ENCODE data around the gene PRELID2.
"Not testable (repeated sequence)": the region's sequence is repeated elsewhere in the genome, so short reads cannot be mapped to it uniquely, and the experiment has no call there.

PRELID2 gene

GRCh38 chr5:145834917-145835847 is at the start of gene PRELID2:
PRELID2 (minus strand) TSS chr5:145835342; CDS start chr5:145835251, 91 bp downstream.
- TF ChIP-seq Cebpa-rat (IDR thresholded peaks at IDR 0.05) = no peak
- Histone ChIP-seq H3K9ac (peak within 1 kb of the TSS; percentile 72 to 86 (median 80)), H3K4me3 (peak within 1 kb of the TSS; percentile 68 to 80 (median 74)), H3K4me1 (peaks cover 20 to 45% (median 38%) of the 10 kb centered on the region in 10 experiments), H3K27ac (peak within 1 kb of the TSS; percentile 26 to 84 (median 77); a peak in 21 of 22 replicates), H3K4me2 (peak within 1 kb of the TSS; percentile 75 to 94 (median 88)), H3K27me3 (no peaks in the 10 kb centered on the region; a peak in 1 of 22 replicates), H4K20me1 (peaks cover 0 to 6% (median 0%) of the 10 kb centered on the region in 11 experiments; a peak in 2 of 22 replicates), H3K36me3 (no peaks in the 10 kb centered on the region), H3K9me3 (replicated peaks in 1 of 11) (no peaks in the 10 kb centered on the region)

GRCh38 chr5:145874765-145875164 is 39.6 kb upstream of the PRELID2 start:
- Histone ChIP-seq H3K9me3 (replicated peaks in 1 of 11) (no peaks in the 10 kb centered on the region), H3K4me3 (no peak overlapping the region), H3K27ac (no peak overlapping the region), H3K9ac (no peak overlapping the region), H3K27me3 (no peaks in the 10 kb centered on the region), H3K36me3 (no peaks in the 10 kb centered on the region), H3K4me2 (no peak overlapping the region), H4K20me1 (no peaks in the 10 kb centered on the region), H3K4me1 (no peaks in the 10 kb centered on the region)
- no peak for TF ChIP-seq Cebpa-rat (IDR thresholded peaks at IDR 0.05)

GRCh38 chr5:145872914-145873313 is 37.8 kb upstream of the PRELID2 start, which contains the start of gene GRXCR2:
GRXCR2 (minus strand) TSS chr5:145873014; CDS start chr5:145872968, 46 bp downstream.
- no peak within 1 kb of the TSS for H3K27ac ChIP-seq
- no peaks in the 10 kb centered on the region for H3K27me3 ChIP-seq
- H3K4me3 ChIP-seq = no peak within 1 kb of the TSS
- H3K36me3 ChIP-seq = no peaks in the 10 kb centered on the region
- H3K4me2 ChIP-seq = no peak within 1 kb of the TSS
- H3K4me1 ChIP-seq = peaks cover 0 to 5% (median 0%) of the 10 kb centered on the region in 10 experiments; a peak in 2 of 20 replicates
- H3K9ac ChIP-seq = no peak within 1 kb of the TSS
- no peaks in the 10 kb centered on the region for H4K20me1 ChIP-seq
- H3K9me3 ChIP-seq (replicated peaks in 1 of 11) = no peaks in the 10 kb centered on the region
- TF ChIP-seq Cebpa-rat (IDR thresholded peaks at IDR 0.05) = no peak

GRCh38 chr5:145872486-145872885 is 37.3 kb upstream of the PRELID2 start:
- Histone ChIP-seq H3K4me2 (no peak overlapping the region), H3K4me1 (peaks cover 0 to 9% (median 2%) of the 10 kb centered on the region in 10 experiments; a peak in 3 of 20 replicates), H3K9ac (no peak overlapping the region), H3K9me3 (replicated peaks in 1 of 11) (no peaks in the 10 kb centered on the region), H3K27ac (no peak overlapping the region), H3K4me3 (no peak overlapping the region), H3K27me3 (no peaks in the 10 kb centered on the region), H4K20me1 (no peaks in the 10 kb centered on the region), H3K36me3 (no peaks in the 10 kb centered on the region)
- TF ChIP-seq Cebpa-rat (IDR thresholded peaks at IDR 0.05) = no peak

- Histone ChIP-seq H3K9me3 (replicated peaks in 1 of 11) (no peaks in the 10 kb centered on the region), H3K4me1 (peaks cover 0 to 9% (median 2%) of the 10 kb centered on the region in 10 experiments; a peak in 3 of 20 replicates), H3K27ac (no peak overlapping the region), H3K4me3 (no peak overlapping the region), H4K20me1 (no peaks in the 10 kb centered on the region), H3K4me2 (no peak overlapping the region), H3K9ac (no peak overlapping the region), H3K27me3 (no peaks in the 10 kb centered on the region), H3K36me3 (no peaks in the 10 kb centered on the region)
- no peak for TF ChIP-seq Cebpa-rat (IDR thresholded peaks at IDR 0.05)
These were observed 34.6 kb upstream of the PRELID2 start for GRCh38 chr5:145869753-145870152.

GRCh38 chr5:145867806-145868205 is 32.7 kb upstream of the PRELID2 start:
- no peaks in the 10 kb centered on the region for H4K20me1 ChIP-seq
- peaks cover 0 to 9% (median 2%) of the 10 kb centered on the region in 10 experiments; a peak in 3 of 20 replicates for H3K4me1 ChIP-seq
- TF ChIP-seq Cebpa-rat (IDR thresholded peaks at IDR 0.05) = 0 out of 22 replicates have a peak, but pooled peaks of 1 of the 11 experiments have one; percentile 21
- peak overlapping the region in 5 of 11 experiments; percentile 20 to 41 (median 35); a peak in 6 of 22 replicates for H3K4me2 ChIP-seq
- no peak overlapping the region for H3K4me3 ChIP-seq
- no peaks in the 10 kb centered on the region for H3K36me3 ChIP-seq
- H3K9me3 ChIP-seq (replicated peaks in 1 of 11) = peaks cover 0 to 8% (median 0%) of the 10 kb centered on the region in 11 experiments; a peak in 1 of 22 replicates
- no peak overlapping the region for H3K27ac ChIP-seq
- H3K9ac ChIP-seq = no peak overlapping the region
- H3K27me3 ChIP-seq = no peaks in the 10 kb centered on the region

- not testable (repeated sequence) for H3K9me3 ChIP-seq (replicated peaks in 1 of 11); H3K9ac ChIP-seq; H3K27ac ChIP-seq; H3K4me3 ChIP-seq; H3K4me1 ChIP-seq; H4K20me1 ChIP-seq; H3K36me3 ChIP-seq; H3K4me2 ChIP-seq; H3K27me3 ChIP-seq
These were observed 29.3 kb upstream of the PRELID2 start for GRCh38 chr5:145864432-145864831.

GRCh38 chr5:145863003-145863402 is 27.9 kb upstream of the PRELID2 start:
- no peak for TF ChIP-seq Cebpa-rat (IDR thresholded peaks at IDR 0.05)
- Histone ChIP-seq H4K20me1 (no peaks in the 10 kb centered on the region), H3K9ac (no peak overlapping the region), H3K27me3 (no peaks in the 10 kb centered on the region), H3K4me3 (no peak overlapping the region), H3K4me1 (peaks cover 0 to 11% (median 4%) of the 10 kb centered on the region in 10 experiments; a peak in 3 of 20 replicates), H3K27ac (no peak overlapping the region), H3K9me3 (replicated peaks in 1 of 11) (peaks cover 0 to 8% (median 0%) of the 10 kb centered on the region in 11 experiments; a peak in 1 of 22 replicates), H3K4me2 (no peak overlapping the region), H3K36me3 (no peaks in the 10 kb centered on the region)

GRCh38 chr5:145859897-145860296 is 24.8 kb upstream of the PRELID2 start:
- no peak for TF ChIP-seq Cebpa-rat (IDR thresholded peaks at IDR 0.05)
- no peaks in the 10 kb centered on the region for H3K36me3 ChIP-seq
- peaks cover 0 to 15% (median 6%) of the 10 kb centered on the region in 10 experiments; a peak in 7 of 20 replicates for H3K4me1 ChIP-seq
- H4K20me1 ChIP-seq = no peaks in the 10 kb centered on the region
- peaks cover 0 to 8% (median 0%) of the 10 kb centered on the region in 11 experiments; a peak in 1 of 22 replicates for H3K9me3 ChIP-seq (replicated peaks in 1 of 11)
- no peak overlapping the region for H3K4me3 ChIP-seq
- no peak overlapping the region for H3K9ac ChIP-seq
- H3K4me2 ChIP-seq = no peak overlapping the region
- peaks cover 0 to 9% (median 6%) of the 10 kb centered on the region in 11 experiments; a peak in 3 of 22 replicates for H3K27me3 ChIP-seq
- no peak overlapping the region for H3K27ac ChIP-seq

Data from BLaER1 treated with 17β-estradiol and CSF1 and Interleukin-3, amounts not matched to agents 10 nM and 100 nM (cell line).